Measurements from ENCODE around the gene LRGUK. TPM values are rescaled to one million over a fixed set of nuclear protein-coding genes. Genes with fewer than 3 reads are reported as not detected.
"Not testable (repeated sequence)": the region's sequence is repeated elsewhere in the genome, so short reads cannot be mapped to it uniquely, and the experiment has no call there.

The LRGUK gene
- total RNA-seq, 2 experiments from 2014 or later, result 0.07 TPM

GRCh38 chr7:134220236-134220635, 93.1 kb downstream of the LRGUK start:
- no peak overlapping the region for H3K4me3 Mint-ChIP-seq
- no peaks in the 10 kb centered on the region for H3K4me1 Mint-ChIP-seq (ENCODE audit: low read depth)
- H3K36me3 Mint-ChIP-seq, result no peaks in the 10 kb centered on the region
- ChIA-PET POLR2A (no interaction called here), CTCF (no interaction called here)
- no peak overlapping the region for H3K27ac Mint-ChIP-seq
- intact Hi-C loops (cut with micrococcal nuclease), result no loop called here
- peaks cover 3% of the 10 kb centered on the region for H3K27me3 Mint-ChIP-seq
- DNase-seq, result no peak
- no peaks in the 10 kb centered on the region for H3K9me3 Mint-ChIP-seq

GRCh38 chr7:134231296-134231695, 104.2 kb downstream of the LRGUK start:
- H3K36me3 Mint-ChIP-seq; H3K27ac Mint-ChIP-seq; H3K4me1 Mint-ChIP-seq (ENCODE audit: low read depth); CTCF ChIA-PET; POLR2A ChIA-PET; intact Hi-C loops (cut with micrococcal nuclease); H3K27me3 Mint-ChIP-seq; DNase-seq; H3K4me3 Mint-ChIP-seq; H3K9me3 Mint-ChIP-seq: not testable (repeated sequence)

DNA sequence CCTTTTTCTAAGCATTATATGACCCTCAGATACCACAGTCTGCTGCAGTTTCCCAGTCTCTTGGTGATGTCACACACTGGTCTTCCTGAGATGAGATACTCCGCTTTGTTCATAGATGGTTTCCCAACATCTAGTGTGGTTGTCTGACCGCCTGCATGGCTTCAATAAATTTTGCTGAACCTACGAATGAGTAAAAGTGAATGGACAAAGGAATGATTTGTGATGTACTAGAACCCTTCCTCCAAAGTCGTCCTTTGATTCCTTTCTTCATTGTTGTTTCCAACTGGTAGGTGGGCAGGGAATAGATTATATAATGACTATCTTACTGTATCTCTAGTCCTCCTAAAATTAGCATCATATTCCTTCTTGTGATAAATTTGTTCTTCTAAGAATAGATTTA, 107.1 kb downstream of the LRGUK start:
- CTCF ChIA-PET, result no interaction called here
- intact Hi-C loops (cut with micrococcal nuclease), result no loop called here
- POLR2A ChIA-PET, result no interaction called here
- Mint-ChIP-seq H3K4me3 (no peak overlapping the region), H3K27me3 (peaks cover 11% of the 10 kb centered on the region), H3K36me3 (peaks cover 2% of the 10 kb centered on the region), H3K9me3 (peaks cover 10% of the 10 kb centered on the region), H3K4me1 (ENCODE audit: low read depth) (no peaks in the 10 kb centered on the region), H3K27ac (no peak overlapping the region)
- no peak for DNase-seq

DNA sequence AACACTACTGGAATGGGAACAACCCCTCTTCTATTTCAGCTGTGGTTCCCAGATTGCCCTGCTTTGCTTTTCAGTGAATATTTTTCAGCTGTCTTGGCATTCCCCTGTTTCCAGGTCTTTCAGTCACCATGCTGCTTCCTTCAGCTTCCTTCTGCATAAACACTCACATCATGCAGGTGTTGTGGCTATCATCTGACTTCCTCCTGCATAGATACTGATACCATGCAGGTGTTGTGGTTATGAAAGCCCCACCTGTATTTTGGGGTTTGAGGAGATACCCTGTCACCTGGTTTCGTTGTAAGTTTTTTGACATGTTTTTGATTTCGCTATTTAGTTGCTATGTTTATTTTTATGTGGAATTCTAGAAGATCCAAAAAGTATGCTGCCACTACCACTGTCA, 118.1 kb downstream of the LRGUK start:
- CTCF ChIA-PET, result no interaction called here
- no peak for DNase-seq
- Mint-ChIP-seq H3K4me1 (ENCODE audit: low read depth) (no peaks in the 10 kb centered on the region), H3K4me3 (no peak overlapping the region), H3K9me3 (peaks cover 7% of the 10 kb centered on the region), H3K27me3 (peaks cover 3% of the 10 kb centered on the region), H3K36me3 (no peaks in the 10 kb centered on the region), H3K27ac (no peak overlapping the region)
- intact Hi-C loops (cut with micrococcal nuclease), result no loop called here
- POLR2A ChIA-PET, result no interaction called here

- Mint-ChIP-seq H3K27ac (no peak overlapping the region), H3K9me3 (peaks cover 4% of the 10 kb centered on the region), H3K4me3 (no peak overlapping the region), H3K36me3 (no peaks in the 10 kb centered on the region), H3K4me1 (ENCODE audit: low read depth) (no peaks in the 10 kb centered on the region), H3K27me3 (no peaks in the 10 kb centered on the region)
- intact Hi-C loops (cut with micrococcal nuclease), result no loop called here
- no peak for DNase-seq
- POLR2A ChIA-PET, result no interaction called here
- CTCF ChIA-PET, result no interaction called here
Observed at GRCh38 chr7:134246347-134246746, 119.2 kb downstream of the LRGUK start.

- intact Hi-C loops (cut with micrococcal nuclease), result no loop called here
- Mint-ChIP-seq H3K4me1 (ENCODE audit: low read depth) (no peaks in the 10 kb centered on the region), H3K27ac (no peak overlapping the region), H3K27me3 (no peaks in the 10 kb centered on the region), H3K9me3 (peaks cover under 1% of the 10 kb centered on the region), H3K36me3 (no peaks in the 10 kb centered on the region), H3K4me3 (no peak overlapping the region)
- POLR2A ChIA-PET, result no interaction called here
- no peak for DNase-seq
- CTCF ChIA-PET, result no interaction called here
Observed at GRCh38 chr7:134246761-134247160, 119.6 kb downstream of the LRGUK start.

DNA sequence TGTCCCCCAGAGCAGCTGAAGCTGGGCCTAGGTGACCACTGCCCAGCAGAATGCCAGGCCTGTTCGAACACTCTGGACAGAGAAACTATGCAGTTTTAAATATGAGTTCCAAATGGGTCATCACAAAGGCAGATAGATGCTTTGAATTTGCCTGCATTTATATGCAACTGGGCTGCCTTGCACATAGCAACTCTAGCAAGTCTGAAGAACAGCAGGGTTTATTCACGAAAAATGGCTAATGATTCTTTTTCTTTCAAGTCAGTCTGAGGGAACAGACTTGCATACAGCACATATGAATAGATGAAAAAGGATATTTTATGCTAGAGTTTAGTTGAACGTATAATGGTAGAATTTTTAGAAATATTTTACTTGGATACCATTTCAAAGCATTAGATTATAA, 121.1 kb downstream of the LRGUK start:
- Mint-ChIP-seq H3K4me1 (ENCODE audit: low read depth) (no peaks in the 10 kb centered on the region), H3K27me3 (no peaks in the 10 kb centered on the region), H3K27ac (no peak overlapping the region), H3K4me3 (no peak overlapping the region), H3K36me3 (no peaks in the 10 kb centered on the region), H3K9me3 (no peaks in the 10 kb centered on the region)
- no peak for DNase-seq
- ChIA-PET POLR2A (no interaction called here), CTCF (no interaction called here)
- intact Hi-C loops (cut with micrococcal nuclease), result no loop called here

DNA sequence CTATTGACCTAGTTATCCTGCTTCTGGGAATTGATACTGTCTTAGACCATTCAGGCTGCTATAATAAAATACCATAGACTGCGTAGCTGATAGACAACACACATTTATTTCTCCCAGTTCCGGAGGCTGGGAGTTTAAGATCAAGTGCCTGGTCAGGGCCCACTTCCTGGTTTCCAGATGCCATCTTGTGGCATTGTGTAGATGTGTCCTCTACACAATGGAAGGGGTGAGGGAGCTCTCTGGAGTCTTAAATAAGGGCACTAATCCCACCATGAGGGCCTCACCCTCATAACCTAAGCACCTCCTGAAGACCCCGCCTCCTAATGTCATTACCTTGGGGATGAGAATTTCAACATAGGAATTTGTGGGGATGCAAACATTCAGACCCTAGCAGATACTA, 127.2 kb downstream of the LRGUK start:
- intact Hi-C loops (cut with micrococcal nuclease), result no loop called here
- CTCF ChIA-PET, result no interaction called here
- no peaks in the 10 kb centered on the region for H3K36me3 Mint-ChIP-seq
- DNase-seq, result no peak
- POLR2A ChIA-PET, result no interaction called here
- no peaks in the 10 kb centered on the region for H3K9me3 Mint-ChIP-seq
- no peaks in the 10 kb centered on the region for H3K27me3 Mint-ChIP-seq
- H3K4me3 Mint-ChIP-seq, result no peak overlapping the region
- H3K27ac Mint-ChIP-seq, result no peak overlapping the region
- H3K4me1 Mint-ChIP-seq (ENCODE audit: low read depth), result no peaks in the 10 kb centered on the region

GRCh38 chr7:134255814-134256213, 128.7 kb downstream of the LRGUK start:
- DNase-seq, result no peak
- ChIA-PET POLR2A (no interaction called here), CTCF (interaction anchor here (1.5 kb wide), 1 partner anchor 102 kb away, joined by 5 read pairs; no protein-coding TSS in a partner anchor)
- H3K27ac Mint-ChIP-seq, result no peak overlapping the region
- no peaks in the 10 kb centered on the region for H3K4me1 Mint-ChIP-seq (ENCODE audit: low read depth)
- intact Hi-C loops (cut with micrococcal nuclease), result no loop called here
- H3K4me3 Mint-ChIP-seq, result no peak overlapping the region
- H3K36me3 Mint-ChIP-seq, result no peaks in the 10 kb centered on the region
- no peaks in the 10 kb centered on the region for H3K27me3 Mint-ChIP-seq
- no peaks in the 10 kb centered on the region for H3K9me3 Mint-ChIP-seq

- CTCF ChIA-PET, result no interaction called here
- Mint-ChIP-seq H3K36me3 (no peaks in the 10 kb centered on the region), H3K27ac (no peak overlapping the region), H3K27me3 (peaks cover 2% of the 10 kb centered on the region), H3K9me3 (peaks cover 11% of the 10 kb centered on the region), H3K4me1 (ENCODE audit: low read depth) (no peaks in the 10 kb centered on the region), H3K4me3 (no peak overlapping the region)
- POLR2A ChIA-PET, result no interaction called here
- intact Hi-C loops (cut with micrococcal nuclease), result no loop called here
- no peak for DNase-seq
Observed at GRCh38 chr7:134262322-134262721, 135.2 kb downstream of the LRGUK start.

GRCh38 chr7:134276951-134277350, 149.8 kb downstream of the LRGUK start:
- no peaks in the 10 kb centered on the region for H3K4me1 Mint-ChIP-seq (ENCODE audit: low read depth)
- no peak overlapping the region for H3K27ac Mint-ChIP-seq
- no peak overlapping the region for H3K4me3 Mint-ChIP-seq
- H3K27me3 Mint-ChIP-seq, result peaks cover 11% of the 10 kb centered on the region
- H3K9me3 Mint-ChIP-seq, result no peaks in the 10 kb centered on the region
- ChIA-PET POLR2A (no interaction called here), CTCF (no interaction called here)
- intact Hi-C loops (cut with micrococcal nuclease), result no loop called here
- DNase-seq, result no peak
- no peaks in the 10 kb centered on the region for H3K36me3 Mint-ChIP-seq

DNA sequence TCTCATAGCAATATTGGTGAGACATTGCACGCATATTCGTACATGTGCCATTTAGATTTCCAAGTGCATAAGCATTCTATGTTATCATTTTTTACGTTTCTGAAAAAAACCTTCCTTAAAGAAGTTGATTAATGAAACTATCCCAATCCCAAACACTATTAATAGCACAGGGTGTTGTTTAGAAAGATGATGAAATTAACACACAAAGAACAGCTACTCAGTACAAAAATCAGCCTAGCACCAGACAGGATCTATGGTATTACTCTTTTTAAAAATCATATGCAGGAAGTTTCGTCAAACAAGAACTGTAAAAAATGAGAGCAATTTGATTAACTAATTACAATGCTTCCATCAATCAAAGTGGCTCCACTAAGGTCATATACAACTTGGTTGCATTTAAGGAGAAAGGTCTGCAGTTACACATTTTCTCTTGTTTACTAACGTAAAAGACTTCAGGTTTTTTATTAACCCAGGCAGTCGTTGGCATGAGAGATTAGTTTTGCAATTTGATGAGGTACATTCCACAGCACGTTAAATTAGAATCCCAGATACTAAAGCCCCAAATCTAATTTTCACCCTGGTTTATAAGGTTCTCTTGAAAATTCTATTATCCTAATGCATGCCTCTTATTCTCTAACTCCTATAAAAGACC, 151.5 kb downstream of the LRGUK start:
- POLR2A ChIA-PET, result no interaction called here
- Mint-ChIP-seq H3K4me1 (ENCODE audit: low read depth) (no peaks in the 10 kb centered on the region), H3K9me3 (no peaks in the 10 kb centered on the region), H3K36me3 (no peaks in the 10 kb centered on the region), H3K27me3 (peaks cover 14% of the 10 kb centered on the region), H3K4me3 (no peak overlapping the region), H3K27ac (no peak overlapping the region)
- no peak for DNase-seq
- CTCF ChIA-PET, result no interaction called here
- intact Hi-C loops (cut with micrococcal nuclease), result no loop called here

GRCh38 chr7:134279336-134279735, 152.2 kb downstream of the LRGUK start:
- CTCF ChIA-PET, result no interaction called here
- no peaks in the 10 kb centered on the region for H3K36me3 Mint-ChIP-seq
- POLR2A ChIA-PET, result no interaction called here
- no peak overlapping the region for H3K27ac Mint-ChIP-seq
- H3K4me1 Mint-ChIP-seq (ENCODE audit: low read depth), result no peaks in the 10 kb centered on the region
- intact Hi-C loops (cut with micrococcal nuclease), result no loop called here
- H3K27me3 Mint-ChIP-seq, result peaks cover 15% of the 10 kb centered on the region
- no peaks in the 10 kb centered on the region for H3K9me3 Mint-ChIP-seq
- no peak overlapping the region for H3K4me3 Mint-ChIP-seq
- no peak for DNase-seq

- Mint-ChIP-seq H3K4me3 (no peak overlapping the region), H3K9me3 (no peaks in the 10 kb centered on the region), H3K27me3 (peaks cover 18% of the 10 kb centered on the region), H3K27ac (no peak overlapping the region), H3K4me1 (ENCODE audit: low read depth) (no peaks in the 10 kb centered on the region), H3K36me3 (no peaks in the 10 kb centered on the region)
- intact Hi-C loops (cut with micrococcal nuclease), result no loop called here
- POLR2A ChIA-PET, result no interaction called here
- CTCF ChIA-PET, result no interaction called here
- no peak for DNase-seq
Observed at GRCh38 chr7:134279898-134280297, 152.8 kb downstream of the LRGUK start.
